Thyroid gland (tissue), 4 donors: ENCODE measurements around the gene IQGAP3. TPM values are rescaled to one million over a fixed set of nuclear protein-coding genes. Genes with fewer than 3 reads are reported as not detected.
"Not testable (repeated sequence)": the region's sequence is repeated elsewhere in the genome, so short reads cannot be mapped to it uniquely, and the experiment has no call there.

Experiments
- DNase-seq, 2 donors: peaks; one replicate each; pipeline ENCODE4 v3.0.0-alpha.2; 2019
- H3K27ac ChIP-seq, 3 donors: fragments of 200-600 bp; sonication (generic); 1 replicate in 2 of 3; 2 replicates in 1 of 3; pipeline ENCODE4 v1.5.1; 2016 to 2019; ENCODE audit warnings: mild to moderate bottlenecking in 1 of 3, moderate library complexity in 1 of 3
- H3K27me3 ChIP-seq: fragments of 200-600 bp; sonication (generic); one replicate; pipeline ENCODE4 v1.5.1; 2019
- H3K36me3 ChIP-seq, 2 donors: fragments of 200-600 bp; sonication (generic); one replicate each; pipeline ENCODE4 v1.5.1; 2016 to 2019
- H3K4me1 ChIP-seq, 2 donors: fragments of 200-600 bp; sonication (generic); one replicate each; pipeline ENCODE4 v1.5.1; 2017 to 2019
- H3K4me3 ChIP-seq, 3 donors: fragments of 200-600 bp; sonication (generic); replicated peaks in 1 of 3; 1 replicate in 2 of 3; 2 replicates in 1 of 3; pipeline ENCODE4 v1.5.1; 2016; ENCODE audit warnings: mild to moderate bottlenecking in 1 of 3
- H3K9me3 ChIP-seq: fragments of 200-600 bp; sonication (generic); one replicate; pipeline ENCODE4 v1.5.1; 2017
- CTCF ChIP-seq, 6 experiments: fragments of 200-600 bp in 3 of 6; fragments of 450-650 bp in 3 of 6; sonication (generic) in 3 of 6; IDR thresholded peaks; one replicate each; pipeline ENCODE4 v1.5.1; 2016 to 2019; ENCODE audit warnings: antibody characterized with exemption in 6 of 6, mild to moderate bottlenecking in 2 of 6, inconsistent platforms in 1 of 6, moderate library complexity in 1 of 6
- POLR2A ChIP-seq, 2 donors: fragments of 450-650 bp; IDR thresholded peaks; one replicate each; pipeline ENCODE4 v1.6.1; 2017; ENCODE audit warnings: antibody characterized with exemption in 2 of 2, mild to moderate bottlenecking in 2 of 2, moderate library complexity in 1 of 2
- WGBS, 2 donors: methylation state at CpG; one replicate each; pipeline ENCODE4 v1.1.5; 2017; 5-methylcytosine and 5-hydroxymethylcytosine counted together
- intact Hi-C: fragments of 100-400 bp; cut with DNase I; formaldehyde crosslinking; loops from one replicate; pipeline ENCODE4 v1.15.1; 2023
- total RNA-seq, 4 donors: library from RNA; depleted of rRNA; stranded (reverse); fragments of >200 nt; gene quantifications; one replicate each; pipeline ENCODE4 v1.2.3, GENCODE V29; 2016

The IQGAP3 gene
- total RNA-seq, 4 donors from 2014 or later = 0.15 to 1.4 (median 0.50) TPM

- no peak for DNase-seq
- no peaks in the 10 kb centered on the region for H3K27me3 ChIP-seq
- no peak overlapping the region for H3K27ac ChIP-seq
- H3K4me1 ChIP-seq = no peaks in the 10 kb centered on the region
- intact Hi-C loops = no loop called here
- WGBS, 2 donors = 73 to 81% methylated on average over 8 of the region's 9 CpGs
- no peak for TF ChIP-seq CTCF (IDR thresholded peaks at IDR 0.05)
- no peak for TF ChIP-seq POLR2A (IDR thresholded peaks at IDR 0.05)
- no peak overlapping the region for H3K4me3 ChIP-seq
- no peaks in the 10 kb centered on the region for H3K9me3 ChIP-seq
- no peaks in the 10 kb centered on the region for H3K36me3 ChIP-seq
These were observed 16.0 kb downstream of the IQGAP3 start for GRCh38 chr1:156556354-156556753.

GRCh38 chr1:156555715-156556114, 16.6 kb downstream of the IQGAP3 start:
- DNase-seq = no peak
- Histone ChIP-seq H3K27ac (no peak overlapping the region), H3K9me3 (no peaks in the 10 kb centered on the region), H3K4me3 (no peak overlapping the region), H3K36me3 (no peaks in the 10 kb centered on the region), H3K27me3 (no peaks in the 10 kb centered on the region), H3K4me1 (no peaks in the 10 kb centered on the region)
- intact Hi-C loops = no loop called here
- TF ChIP-seq CTCF (IDR thresholded peaks at IDR 0.05) = no peak
- WGBS, 2 donors = 45 to 80% methylated on average over 2 of the region's 2 CpGs

- WGBS, 2 donors = 82 to 85% methylated on average over 8 of the region's 8 CpGs
- H3K4me3 ChIP-seq = no peak overlapping the region
- TF ChIP-seq POLR2A (IDR thresholded peaks at IDR 0.05) (no peak), CTCF (IDR thresholded peaks at IDR 0.05) (no peak)
- no peak overlapping the region for H3K27ac ChIP-seq
- H3K9me3 ChIP-seq = no peaks in the 10 kb centered on the region
- no peaks in the 10 kb centered on the region for H3K27me3 ChIP-seq
- DNase-seq = no peak
- no peaks in the 10 kb centered on the region for H3K4me1 ChIP-seq
- intact Hi-C loops = no loop called here
- H3K36me3 ChIP-seq = no peaks in the 10 kb centered on the region
These were observed 17.4 kb downstream of the IQGAP3 start for GRCh38 chr1:156554971-156555370.

GRCh38 chr1:156553860-156554485, 18.4 kb downstream of the IQGAP3 start:
- WGBS, 2 donors = 91 to 96% methylated on average over 6 of the region's 6 CpGs
- no peak for DNase-seq
- TF ChIP-seq POLR2A (IDR thresholded peaks at IDR 0.05) (no peak), CTCF (IDR thresholded peaks at IDR 0.05) (no peak)

GRCh38 chr1:156552937-156553336, 19.4 kb downstream of the IQGAP3 start:
- WGBS, 2 donors = 83 to 89% methylated on average over 4 of the region's 4 CpGs
- H3K27me3 ChIP-seq, H3K4me3 ChIP-seq, H3K27ac ChIP-seq, H3K36me3 ChIP-seq, H3K4me1 ChIP-seq, intact Hi-C loops, H3K9me3 ChIP-seq: not testable (repeated sequence)
- peak in 1 of 2 donors; percentile 9 for DNase-seq

More at GRCh38 chr1:156553860-156554485, 18.4 kb downstream of the IQGAP3 start:
- Histone ChIP-seq H3K9me3 (no peaks in the 10 kb centered on the region), H3K27ac (no peak overlapping the region), H3K27me3 (no peaks in the 10 kb centered on the region), H3K4me1 (no peaks in the 10 kb centered on the region), H3K36me3 (no peaks in the 10 kb centered on the region), H3K4me3 (no peak overlapping the region)
- intact Hi-C loops = no loop called here
